ENCODE measurements around the gene PTPRU. TPM values are rescaled to one million over a fixed set of nuclear protein-coding genes. Genes with fewer than 3 reads are reported as not detected.

The PTPRU gene
- total and polyA plus RNA-seq, 2 of the 8 experiments (the other 6 are each of a cell fraction or from before 2014, with no cell fraction given): 33.8 to 41.8 TPM

GRCh38 chr1:29282135-29282923 lies 46.0 kb downstream of the PTPRU start:
- no peaks in the 10 kb centered on the region for H3K9me3 ChIP-seq (ENCODE audit: insufficient read depth in 2 of 2, low read depth in 1 of 2, low read length in 1 of 2)
- no peaks in the 10 kb centered on the region for H3K27me3 ChIP-seq (replicated peaks in 1 of 4; ENCODE audit: control insufficient read depth in 3 of 4, extremely low read depth in 1 of 4, insufficient read depth in 3 of 4, low read length in 3 of 4)
- H4K8ac ChIP-seq (ENCODE audit: extremely low read depth, insufficient read depth, low read length): peak overlapping the region; percentile 64
- no peaks in the 10 kb centered on the region for H4K20me1 ChIP-seq (replicated peaks in 1 of 2; ENCODE audit: control insufficient read depth in 1 of 2, insufficient read depth in 2 of 2, low read length in 2 of 2)
- 0 out of 2 replicates have a peak overlapping the region, but pooled peaks have one; percentile 1 for H2AK5ac ChIP-seq (ENCODE audit: low read depth, low read length)
- no peak overlapping the region for H3K4ac ChIP-seq (replicated peaks; ENCODE audit: insufficient read length, low read depth, low read length)
- H3K4me2 ChIP-seq (ENCODE audit: insufficient read depth in 1 of 2, low read depth in 2 of 2, low read length in 2 of 2): peak overlapping the region; percentile 41 to 77
- 92% methylated on average over 16 of the region's 19 CpGs; no CpG with 5 or more reads in 1 of the 2 experiments for WGBS, 2 experiments (ENCODE audit: extremely low coverage in 1 of 2, insufficient coverage in 1 of 2, insufficient read length in 1 of 2, insufficient replicate concordance in 2 of 2, low coverage in 1 of 2, low lambda C conversion rate in 2 of 2, missing lambda C conversion rate in 1 of 2)
- no peak overlapping the region for H2AFZ ChIP-seq (ENCODE audit: low read length)
- H3K79me1 ChIP-seq (ENCODE audit: low read depth, low read length): peaks cover 4% of the 10 kb centered on the region; the same call in 1 of the 2 replicates
- H3K4me1 ChIP-seq (replicated peaks in 1 of 4; ENCODE audit: control insufficient read depth in 3 of 4, insufficient read depth in 4 of 4, low read length in 3 of 4): peaks cover 0 to 16% (median 12%) of the 10 kb centered on the region in 4 experiments; a peak in 6 of 7 replicates
- H2BK120ac ChIP-seq (replicated peaks; ENCODE audit: low read depth, low read length): no peak overlapping the region
- no peak overlapping the region for H4K91ac ChIP-seq (replicated peaks; ENCODE audit: insufficient read length, low read length)
- H3K56ac ChIP-seq (replicated peaks; ENCODE audit: insufficient read length, low read depth, low read length): no peak overlapping the region
- ChIA-PET POLR2A (ENCODE audit: partially characterized antibody) (interaction anchor here (1.1 to 1.5 kb wide), 4 partner anchors 11 to 32 kb away, joined by 3 to 6 read pairs (median 5); no protein-coding TSS in a partner anchor), CTCF (ENCODE audit: partially characterized antibody) (interaction anchor here (0.6 to 2.0 kb wide), 6 partner anchors 9 to 99 kb away, joined by 4 to 5 read pairs (median 4); no protein-coding TSS in a partner anchor)
- H3K23me2 ChIP-seq (ENCODE audit: low read depth, low read length): peaks cover 4% of the 10 kb centered on the region
- H3K9ac ChIP-seq (replicated peaks in 1 of 4; ENCODE audit: extremely low read depth in 1 of 4, low read depth in 3 of 4, low read length in 3 of 4): no peak overlapping the region
- H3K18ac ChIP-seq (ENCODE audit: extremely low read depth, low read length): peak overlapping the region; percentile 25; the same call in 1 of the 2 replicates
- no peaks in the 10 kb centered on the region for H3K79me2 ChIP-seq (ENCODE audit: control insufficient read depth in 1 of 2, insufficient read depth in 2 of 2, low read length in 2 of 2)
- H2BK15ac ChIP-seq (ENCODE audit: low read length): peak overlapping the region; percentile 48
- peak overlapping the region; percentile 77; the same call in 1 of the 2 replicates for H2BK20ac ChIP-seq (ENCODE audit: low read length)
- no peak overlapping the region for H3K23ac ChIP-seq (ENCODE audit: insufficient read length)
- no peak overlapping the region for H3K27ac ChIP-seq (ENCODE audit: low read depth, low read length)
- peak overlapping the region; percentile 77 for H4K5ac ChIP-seq (ENCODE audit: insufficient read length, low read depth, low read length)
- no peak for DNase-seq (ENCODE audit: low read depth in 1 of 2, low spot score in 2 of 2)
- peaks cover 0 to 3% (median 0%) of the 10 kb centered on the region in 4 experiments; a peak in 1 of 8 replicates for H3K36me3 ChIP-seq (ENCODE audit: control insufficient read depth in 2 of 4, insufficient read depth in 4 of 4, low read length in 3 of 4)
- TF ChIP-seq KDM1A (IDR thresholded peaks at IDR 0.05; ENCODE audit: borderline replicate concordance, low read length) (peak; percentile 69; the same call in 1 of the 2 replicates), EGR1 (IDR thresholded peaks at IDR 0.05; ENCODE audit: borderline replicate concordance, low read depth, low read length) (no peak)
- peak overlapping the region; percentile 69; the same call in 1 of the 2 replicates for H2BK12ac ChIP-seq (ENCODE audit: low read depth, low read length)
- H2BK5ac ChIP-seq (ENCODE audit: low read depth, low read length): peak overlapping the region; percentile 38
- no peak overlapping the region for H3K14ac ChIP-seq (ENCODE audit: insufficient read length)
- no peak for FAIRE-seq
- no peak overlapping the region for H3K4me3 ChIP-seq (ENCODE audit: extremely low read depth in 1 of 4, insufficient read depth in 2 of 4, low read depth in 3 of 4, low read length in 4 of 4)

All from H1 (cell line).